ENCODE data around the gene UBE2M.

GRCh38 chr19:58553799-58554493 is 4.5 kb downstream of the UBE2M start:
- TF ChIP-seq CTCF (IDR thresholded peaks at IDR 0.05) (no peak), POLR2A (IDR thresholded peaks at IDR 0.05) (no peak)

Measured in thyroid gland (tissue), 4 donors.